HEK293 (cell line): ENCODE measurements around the gene MRPL54.

Experiments used
- KLF7 ChIP-seq: fragments of 450-650 bp; formaldehyde crosslinking; IDR thresholded peaks from 2 replicates; pipeline ENCODE4 v1.5.1; 2016; ENCODE audit warnings: missing biosample characterization, missing genetic modification characterization, borderline replicate concordance
- ZBTB21 ChIP-seq: fragments of 450-650 bp; formaldehyde crosslinking; IDR thresholded peaks from 2 replicates; pipeline ENCODE4 v1.5.1; 2017; ENCODE audit warnings: missing biosample characterization, missing genetic modification characterization
- ZNF248 ChIP-seq: fragments of 450-650 bp; formaldehyde crosslinking; IDR thresholded peaks from 2 replicates; pipeline ENCODE4 v1.5.1; 2017; ENCODE audit warnings: missing biosample characterization, missing genetic modification characterization
- ZNF626 ChIP-seq: fragments of 450-650 bp; sonication (Bioruptor Pico); formaldehyde crosslinking; IDR thresholded peaks from 2 replicates; pipeline ENCODE4 v1.5.1; 2018; ENCODE audit warnings: missing biosample characterization, missing genetic modification characterization, inconsistent platforms
- TF ChIP-seq, protein P1 (sequence below): fragments of 450-650 bp; formaldehyde crosslinking; IDR thresholded peaks from 2 replicates; pipeline ENCODE4; 2016; ENCODE audit warnings: missing biosample characterization, missing genetic modification characterization
- TF ChIP-seq, protein P2 (sequence below): fragments of 450-650 bp; formaldehyde crosslinking; IDR thresholded peaks from 2 replicates; pipeline ENCODE4 v1.5.1; 2016; ENCODE audit warnings: missing biosample characterization, missing genetic modification characterization, low read depth

DNA sequence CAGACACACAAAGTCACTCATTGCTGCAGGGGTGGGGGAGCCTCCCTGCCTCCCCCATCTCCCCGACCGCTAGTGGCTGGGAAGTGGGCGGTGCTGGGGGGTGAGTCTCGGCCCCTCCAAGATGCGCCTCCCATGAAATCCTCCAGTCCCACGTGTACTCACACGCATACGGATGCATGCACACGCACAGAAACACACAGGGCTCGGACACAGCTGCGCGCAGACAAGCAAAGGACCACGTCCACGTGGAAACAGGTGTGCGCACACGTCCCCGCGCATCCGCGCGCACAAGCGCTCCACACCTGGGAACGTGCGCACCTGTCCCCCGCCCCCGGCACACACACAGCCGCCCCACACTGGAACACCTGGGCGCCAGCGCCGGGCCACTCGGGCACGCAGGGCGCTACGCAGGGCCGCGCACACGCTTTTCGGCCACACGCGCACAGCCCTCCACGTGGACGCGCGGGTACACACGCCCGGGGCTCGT is 23.0 kb downstream of the MRPL54 start:
- TF ChIP-seq, protein P1, sequence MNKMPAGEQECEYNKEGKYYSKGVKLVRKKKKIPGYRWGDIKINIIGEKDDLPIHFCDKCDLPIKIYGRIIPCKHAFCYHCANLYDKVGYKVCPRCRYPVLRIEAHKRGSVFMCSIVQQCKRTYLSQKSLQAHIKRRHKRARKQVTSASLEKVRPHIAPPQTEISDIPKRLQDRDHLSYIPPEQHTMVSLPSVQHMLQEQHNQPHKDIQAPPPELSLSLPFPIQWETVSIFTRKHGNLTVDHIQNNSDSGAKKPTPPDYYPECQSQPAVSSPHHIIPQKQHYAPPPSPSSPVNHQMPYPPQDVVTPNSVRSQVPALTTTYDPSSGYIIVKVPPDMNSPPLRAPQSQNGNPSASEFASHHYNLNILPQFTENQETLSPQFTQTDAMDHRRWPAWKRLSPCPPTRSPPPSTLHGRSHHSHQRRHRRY, result no peak
- TF ChIP-seq KLF7 (no peak), ZNF626 (tag by site-specific recombination) (no peak), ZBTB21 (tag by site-specific recombination) (no peak), ZNF248 (tag by site-specific recombination) (no peak)
- TF ChIP-seq, protein P2, sequence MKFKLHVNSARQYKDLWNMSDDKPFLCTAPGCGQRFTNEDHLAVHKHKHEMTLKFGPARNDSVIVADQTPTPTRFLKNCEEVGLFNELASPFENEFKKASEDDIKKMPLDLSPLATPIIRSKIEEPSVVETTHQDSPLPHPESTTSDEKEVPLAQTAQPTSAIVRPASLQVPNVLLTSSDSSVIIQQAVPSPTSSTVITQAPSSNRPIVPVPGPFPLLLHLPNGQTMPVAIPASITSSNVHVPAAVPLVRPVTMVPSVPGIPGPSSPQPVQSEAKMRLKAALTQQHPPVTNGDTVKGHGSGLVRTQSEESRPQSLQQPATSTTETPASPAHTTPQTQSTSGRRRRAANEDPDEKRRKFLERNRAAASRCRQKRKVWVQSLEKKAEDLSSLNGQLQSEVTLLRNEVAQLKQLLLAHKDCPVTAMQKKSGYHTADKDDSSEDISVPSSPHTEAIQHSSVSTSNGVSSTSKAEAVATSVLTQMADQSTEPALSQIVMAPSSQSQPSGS (tag by site-specific recombination), result no peak
